Neuronal stem cell (in vitro differentiated cells): ENCODE results near the gene CLUH.

ENCODE experiments used
- DNase-seq: peaks from one replicate; pipeline ENCODE4 v3.0.0-alpha.2; 2013; ENCODE audit warnings: low spot score
- H2AFZ ChIP-seq: one replicate; pipeline ENCODE4 v1.6.1; 2013; ENCODE audit warnings: mild to moderate bottlenecking, low read length, inconsistent platforms
- H2AK5ac ChIP-seq: 2 replicates; pipeline ENCODE4 v1.6.1; 2013; ENCODE audit warnings: low read depth, mild to moderate bottlenecking, inconsistent platforms, low read length, moderate library complexity, mixed read lengths
- H2BK120ac ChIP-seq: 2 replicates; pipeline ENCODE4 v1.6.1; 2013; ENCODE audit warnings: low read depth, mild to moderate bottlenecking, inconsistent platforms, low read length, moderate library complexity, mixed read lengths
- H2BK12ac ChIP-seq: one replicate; pipeline ENCODE4 v1.6.1; 2013; ENCODE audit warnings: low read length, inconsistent platforms
- H2BK15ac ChIP-seq: 2 replicates; pipeline ENCODE4 v1.6.1; 2013; ENCODE audit warnings: mild to moderate bottlenecking, low read length, inconsistent platforms, mixed read lengths
- H2BK5ac ChIP-seq: one replicate; pipeline ENCODE4 v1.6.1; 2013; ENCODE audit warnings: inconsistent platforms, mild to moderate bottlenecking, low read length, moderate library complexity
- H3K14ac ChIP-seq: one replicate; pipeline ENCODE4 v1.6.1; 2013; ENCODE audit warnings: low read length, inconsistent platforms
- H3K18ac ChIP-seq: 2 replicates; pipeline ENCODE4 v1.6.1; 2013; ENCODE audit warnings: low read length, inconsistent platforms
- H3K23ac ChIP-seq: 2 replicates; pipeline ENCODE4 v1.6.1; 2013; ENCODE audit warnings: low read depth, mild to moderate bottlenecking, mixed read lengths, low read length, inconsistent platforms; ENCODE audit not compliant: poor library complexity
- H3K27ac ChIP-seq: replicated peaks from 3 replicates; pipeline ENCODE4 v1.5.1; 2013; ENCODE audit warnings: low read length, inconsistent platforms
- H3K27me3 ChIP-seq, 3 experiments: 2 replicates each; pipeline ENCODE4 v1.6.1; 2013; ENCODE audit warnings: low read length in 3 of 3, mild to moderate bottlenecking in 2 of 3, inconsistent platforms in 1 of 3, low read depth in 1 of 3, mixed read lengths in 1 of 3, moderate library complexity in 1 of 3; ENCODE audit not compliant: control insufficient read depth in 3 of 3, insufficient read depth in 3 of 3
- H3K36me3 ChIP-seq, 2 donors: replicated peaks in 1 of 2; 2 replicates each; pipeline ENCODE4 v1.6.1; 2013; ENCODE audit warnings: low read length in 2 of 2; ENCODE audit not compliant: control insufficient read depth in 2 of 2, insufficient read depth in 2 of 2
- H3K4ac ChIP-seq: 2 replicates; pipeline ENCODE4 v1.6.1; 2013; ENCODE audit warnings: inconsistent platforms, mild to moderate bottlenecking, low read length, moderate library complexity
- H3K4me1 ChIP-seq, 2 donors: 1 replicate in 1 of 2; 2 replicates in 1 of 2; pipeline ENCODE4 v1.6.1; 2013; ENCODE audit warnings: low read length in 2 of 2, low read depth in 1 of 2; ENCODE audit not compliant: control insufficient read depth in 2 of 2, insufficient read depth in 1 of 2
- H3K4me2 ChIP-seq: one replicate; pipeline ENCODE4 v1.6.1; 2013; ENCODE audit warnings: mild to moderate bottlenecking, low read length, inconsistent platforms; ENCODE audit not compliant: insufficient read depth, poor library complexity, severe bottlenecking
- H3K4me3 ChIP-seq, 2 donors: 2 replicates each; pipeline ENCODE4 v1.5.1; 2013; ENCODE audit warnings: low read length in 2 of 2, mild to moderate bottlenecking in 2 of 2, inconsistent platforms in 1 of 2, moderate library complexity in 1 of 2
- H3K79me1 ChIP-seq: one replicate; pipeline ENCODE4 v1.6.1; 2013; ENCODE audit warnings: low read depth, mild to moderate bottlenecking, inconsistent platforms, low read length, moderate library complexity
- H3K9ac ChIP-seq: one replicate; pipeline ENCODE4 v1.6.1; 2013; ENCODE audit warnings: mild to moderate bottlenecking, low read depth, low read length, inconsistent platforms; ENCODE audit not compliant: poor library complexity
- H3K9me3 ChIP-seq, 2 donors: replicated peaks in 1 of 2; 2 replicates each; pipeline versions ENCODE3 to v1.6.1; 2013; ENCODE audit warnings: low read length in 2 of 2, mild to moderate bottlenecking in 2 of 2, inconsistent platforms in 1 of 2, low read depth in 1 of 2, mixed read lengths in 1 of 2, moderate library complexity in 1 of 2; ENCODE audit not compliant: control insufficient read depth in 2 of 2, insufficient read depth in 1 of 2
- H4K8ac ChIP-seq: one replicate; pipeline ENCODE4 v1.6.1; 2013; ENCODE audit warnings: low read depth, mild to moderate bottlenecking, inconsistent platforms, low read length, moderate library complexity
- H4K91ac ChIP-seq: one replicate; pipeline ENCODE4 v1.6.1; 2013; ENCODE audit warnings: low read length, low read depth, mild to moderate bottlenecking, inconsistent platforms; ENCODE audit not compliant: poor library complexity
- WGBS, 2 donors: extraction: QIAGEN DNeasy Blood & Tissue Kit; methylation state at CpG; one replicate each; pipeline ENCODE4 v1.1.7; 2013; ENCODE audit warnings: missing lambda C conversion rate in 2 of 2, mixed read lengths in 1 of 2; ENCODE audit not compliant: insufficient read length in 2 of 2, insufficient replicate concordance in 1 of 2; ENCODE audit errors: extremely low coverage in 2 of 2; 5-methylcytosine and 5-hydroxymethylcytosine counted together

The CLUH gene

DNA sequence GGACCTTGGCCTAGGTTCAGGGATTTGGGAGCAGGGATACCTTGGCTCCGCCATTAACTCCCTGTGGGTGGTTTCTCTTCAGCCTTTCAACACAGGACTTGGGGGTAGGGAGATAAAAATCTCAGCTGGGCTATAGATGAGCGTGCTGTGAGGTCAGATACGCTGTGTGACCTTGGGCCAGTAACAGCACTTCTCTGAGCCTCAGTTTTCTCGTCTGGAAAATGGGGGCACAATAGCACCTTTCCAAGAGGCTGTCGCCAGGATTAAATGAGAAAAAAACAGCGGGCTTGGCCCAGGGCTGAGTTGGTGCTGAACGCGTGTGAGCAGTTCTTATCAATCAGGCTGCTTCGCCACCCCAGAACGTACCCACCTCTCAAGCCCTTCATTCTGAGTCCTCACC, 20.2 kb upstream of the CLUH start:
- H3K4me2 ChIP-seq, result no peak overlapping the region
- H3K36me3 ChIP-seq, result no peaks in the 10 kb centered on the region
- no peak overlapping the region for H3K14ac ChIP-seq
- H2AFZ ChIP-seq, result no peak overlapping the region
- H2BK5ac ChIP-seq, result peak overlapping the region; percentile 34
- no CpG with 5 or more reads among the region's 10 CpGs for WGBS, 2 donors
- H2BK12ac ChIP-seq, result no peak overlapping the region
- H3K9me3 ChIP-seq, result no peaks in the 10 kb centered on the region
- H3K9ac ChIP-seq, result no peak overlapping the region
- H4K91ac ChIP-seq, result no peak overlapping the region
- no peak overlapping the region for H3K27ac ChIP-seq
- no peak for DNase-seq
- no peak overlapping the region for H2AK5ac ChIP-seq
- H3K4me1 ChIP-seq, result no peaks in the 10 kb centered on the region
- no peaks in the 10 kb centered on the region for H3K79me1 ChIP-seq
- H4K8ac ChIP-seq, result no peak overlapping the region
- H3K4ac ChIP-seq, result no peak overlapping the region
- H3K18ac ChIP-seq, result no peak overlapping the region
- no peak overlapping the region for H2BK120ac ChIP-seq
- no peak overlapping the region for H3K23ac ChIP-seq
- H3K4me3 ChIP-seq, result no peak overlapping the region
- H2BK15ac ChIP-seq, result no peak overlapping the region
- H3K27me3 ChIP-seq, result peaks cover 0 to 6% (median 0%) of the 10 kb centered on the region in 3 experiments

DNA sequence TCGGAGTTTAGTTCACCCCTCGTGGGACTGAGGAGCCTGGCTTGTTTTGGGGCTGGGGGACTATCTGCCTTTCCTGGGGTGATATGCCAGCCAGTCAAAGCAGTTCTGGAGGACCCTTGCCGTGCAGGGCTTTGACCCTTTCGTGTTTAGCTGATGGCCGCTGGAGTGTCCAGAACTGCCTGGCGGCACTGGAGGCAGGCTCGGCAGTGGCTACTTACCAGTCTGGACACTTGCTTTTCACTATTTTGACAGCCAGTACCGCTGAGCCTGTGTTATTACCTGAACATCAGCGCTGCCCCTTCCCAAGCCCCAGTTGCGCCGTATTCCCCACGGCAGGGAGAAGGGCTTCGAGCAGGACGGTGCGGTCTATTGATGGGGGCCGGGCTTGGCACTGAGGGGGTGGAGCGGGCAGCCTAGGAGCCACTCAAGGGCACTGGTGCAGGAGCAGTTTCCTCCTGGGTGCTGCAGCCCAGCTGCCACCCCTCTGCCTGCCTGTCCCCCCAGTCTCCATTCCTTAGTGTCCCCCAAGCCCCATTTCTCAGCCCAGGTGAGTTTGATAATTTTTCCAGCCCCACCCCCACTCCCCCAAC, 19.3 kb upstream of the CLUH start:
- no peak overlapping the region for H4K91ac ChIP-seq
- H2BK120ac ChIP-seq, result peak overlapping the region; percentile 68
- H3K36me3 ChIP-seq, result no peaks in the 10 kb centered on the region
- H3K4me1 ChIP-seq, result no peaks in the 10 kb centered on the region
- H3K9me3 ChIP-seq, result no peaks in the 10 kb centered on the region
- H2BK5ac ChIP-seq, result peak overlapping the region; percentile 34
- no peak overlapping the region for H3K4ac ChIP-seq
- no CpG with 5 or more reads among the region's 17 CpGs for WGBS, 2 donors
- no peak overlapping the region for H3K4me2 ChIP-seq
- H2BK15ac ChIP-seq, result peak overlapping the region; percentile 54
- peaks cover 0 to 6% (median 0%) of the 10 kb centered on the region in 3 experiments for H3K27me3 ChIP-seq
- no peak for DNase-seq
- no peak overlapping the region for H4K8ac ChIP-seq
- H2BK12ac ChIP-seq, result no peak overlapping the region
- no peaks in the 10 kb centered on the region for H3K79me1 ChIP-seq
- H3K23ac ChIP-seq, result peak overlapping the region; percentile 63
- H2AK5ac ChIP-seq, result peak overlapping the region; percentile 59
- no peak overlapping the region for H3K9ac ChIP-seq
- no peak overlapping the region for H3K4me3 ChIP-seq
- peak overlapping the region; percentile 32 for H3K14ac ChIP-seq
- H3K27ac ChIP-seq, result no peak overlapping the region
- peak overlapping the region; percentile 85 for H3K18ac ChIP-seq
- no peak overlapping the region for H2AFZ ChIP-seq

DNA sequence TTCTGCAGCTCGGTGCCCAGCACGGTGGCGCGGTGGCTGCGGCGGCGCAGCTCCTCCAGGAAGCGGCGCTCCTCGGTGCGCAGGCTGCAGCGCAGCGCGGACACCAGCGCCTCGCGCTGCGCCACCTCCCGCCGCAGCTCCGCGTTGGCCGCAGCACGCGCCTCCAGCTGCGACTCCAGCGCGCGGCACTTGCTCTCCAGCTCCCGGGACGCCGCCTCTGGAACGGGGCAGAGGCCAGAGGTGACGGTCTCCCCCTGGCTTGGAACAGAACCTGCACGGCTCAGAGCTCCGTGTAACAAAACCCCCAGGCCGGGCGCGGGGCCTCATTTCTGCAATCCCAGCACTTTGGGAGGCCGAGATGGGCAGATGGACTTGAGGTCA, 13.2 kb upstream of the CLUH start:
- no CpG with 5 or more reads among the region's 40 CpGs for WGBS, 2 donors

DNA sequence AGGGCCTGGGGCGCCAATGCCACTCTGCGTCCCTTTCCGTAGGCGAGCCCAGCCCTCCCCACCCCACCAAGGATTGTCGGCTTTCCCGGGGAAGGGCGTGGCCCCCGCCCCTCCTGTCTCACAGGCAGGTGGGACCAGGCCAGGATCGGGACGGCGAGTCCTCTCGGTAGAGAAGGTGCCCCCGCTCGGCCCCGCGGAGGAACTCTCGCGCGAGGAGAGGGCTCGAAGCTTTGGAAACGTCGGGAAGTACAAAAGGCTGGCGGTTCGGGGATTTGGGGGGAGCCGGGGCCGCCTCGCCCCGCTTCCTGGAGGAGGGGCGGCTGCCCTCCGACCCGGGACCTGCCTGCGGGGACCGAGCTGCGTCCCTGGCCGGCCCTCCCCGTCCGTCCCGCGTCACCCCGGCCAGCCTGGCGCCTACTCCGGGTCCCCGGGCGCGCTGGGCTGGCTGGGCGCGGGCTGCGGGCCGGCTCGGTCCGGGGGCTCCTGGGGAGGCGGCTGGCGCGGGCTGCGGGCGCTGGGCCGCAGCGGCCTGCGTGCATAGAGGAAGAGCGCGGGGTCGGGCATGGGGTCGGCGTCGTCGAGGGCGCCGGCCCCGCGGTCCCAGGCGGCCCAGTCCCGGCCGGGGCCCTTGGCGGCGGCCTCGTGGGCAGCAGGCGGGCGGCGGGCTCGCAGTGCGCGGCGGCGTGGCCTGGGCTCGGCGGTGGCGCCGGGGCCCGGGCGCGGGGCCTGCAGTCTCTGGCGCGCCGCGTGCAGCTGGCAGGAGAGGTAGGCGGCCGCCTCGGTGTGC, 12.6 kb upstream of the CLUH start:
- Histone ChIP-seq H3K9ac (peak overlapping the region; percentile 83), H3K36me3 (no peaks in the 10 kb centered on the region), H4K91ac (no peak overlapping the region)

More for the DNA sequence above, 13.2 kb upstream of the CLUH start:
- Histone ChIP-seq H2BK120ac (no peak overlapping the region), H3K27ac (no peak overlapping the region), H3K9me3 (no peaks in the 10 kb centered on the region), H3K9ac (peak overlapping the region; percentile 83), H4K8ac (no peak overlapping the region), H3K4ac (no peak overlapping the region), H3K4me2 (peak overlapping the region; percentile 67), H3K4me3 (peak overlapping the region in 1 of 2 donors; percentile 73), H3K18ac (peak overlapping the region; percentile 74), H2AK5ac (no peak overlapping the region), H2BK5ac (no peak overlapping the region), H2BK15ac (peak overlapping the region; percentile 26), H4K91ac (no peak overlapping the region), H3K36me3 (no peaks in the 10 kb centered on the region), H3K4me1 (peaks cover 0 to 3% of the 10 kb centered on the region in 2 donors), H3K23ac (peak overlapping the region; percentile 58), H3K14ac (no peak overlapping the region), H2AFZ (peak overlapping the region; percentile 79), H2BK12ac (no peak overlapping the region), H3K79me1 (no peaks in the 10 kb centered on the region), H3K27me3 (peaks cover 4 to 52% (median 29%) of the 10 kb centered on the region in 3 experiments)
- DNase-seq, result peak; percentile 49

More for the DNA sequence above, 12.6 kb upstream of the CLUH start:
- no peak overlapping the region for H2BK12ac ChIP-seq
- H2AFZ ChIP-seq, result peak overlapping the region; percentile 79
- H3K79me1 ChIP-seq, result no peaks in the 10 kb centered on the region
- no CpG with 5 or more reads among the region's 98 CpGs for WGBS, 2 donors
- H2BK15ac ChIP-seq, result peak overlapping the region; percentile 26
- no peak overlapping the region for H2BK5ac ChIP-seq
- no peak overlapping the region for H2BK120ac ChIP-seq
- peak overlapping the region; percentile 69 for H2AK5ac ChIP-seq
- H3K27ac ChIP-seq, result no peak overlapping the region
- peaks cover 0 to 3% of the 10 kb centered on the region in 2 donors for H3K4me1 ChIP-seq
- H3K9me3 ChIP-seq, result no peaks in the 10 kb centered on the region
- peak overlapping the region; percentile 67 for H3K4me2 ChIP-seq
- peak; percentile 32 for DNase-seq
- H4K8ac ChIP-seq, result no peak overlapping the region
- peak overlapping the region; percentile 67 for H3K23ac ChIP-seq
- H3K18ac ChIP-seq, result peak overlapping the region; percentile 77
- H3K4me3 ChIP-seq, result peak overlapping the region in 1 of 2 donors; percentile 73
- no peak overlapping the region for H3K4ac ChIP-seq
- peaks cover 4 to 56% (median 29%) of the 10 kb centered on the region in 3 experiments for H3K27me3 ChIP-seq
- H3K14ac ChIP-seq, result no peak overlapping the region
